ENCODE data around the gene ACACB. TPM values are rescaled to one million over a fixed set of nuclear protein-coding genes. Genes with fewer than 3 reads are reported as not detected.

ACACB gene
- total RNA-seq, 1 experiment from 2014 or later = 21.7 TPM

- Histone ChIP-seq H4K20me1 (ENCODE audit: low read length) (no peaks in the 10 kb centered on the region), H3K36me3 (ENCODE audit: low read depth, low read length) (no peaks in the 10 kb centered on the region), H2AFZ (ENCODE audit: low read length) (no peak overlapping the region), H3K4me3 (ENCODE audit: low read length) (no peak overlapping the region), H3K9ac (ENCODE audit: low read length) (no peak overlapping the region), H3K27me3 (ENCODE audit: low read length) (0 out of 2 replicates have a peak, but pooled peaks cover 3% of the 10 kb centered on the region), H3K4me1 (ENCODE audit: insufficient read depth, low read length) (no peaks in the 10 kb centered on the region), H3K79me2 (ENCODE audit: low read length) (no peaks in the 10 kb centered on the region), H3K9me2 (replicated peaks; ENCODE audit: low read length) (no peaks in the 10 kb centered on the region), H3K4me2 (ENCODE audit: low read length) (no peak overlapping the region), H3K9me3 (ENCODE audit: low read length) (no peaks in the 10 kb centered on the region), H3K27ac (ENCODE audit: low read length) (no peak overlapping the region), H3F3A (ENCODE audit: low read length, unreplicated experiment) (no peaks in the 10 kb centered on the region)
- no peak for DNase-seq
- ATAC-seq = no peak
- CTCF ChIA-PET = no interaction called here
- no TSS peak for BruUV-seq (replicated peaks)
- TF ChIP-seq EZH2phosphoT487 (IDR thresholded peaks at IDR 0.05; ENCODE audit: borderline replicate concordance, low read length) (no peak), EZH2 (IDR thresholded peaks at IDR 0.05; ENCODE audit: low read length, unreplicated experiment) (no peak), CTCF (conservative IDR thresholded peaks at IDR 0.05; ENCODE audit: low read depth, low read length) (no peak)
- POLR2A ChIA-PET (ENCODE audit: unreplicated experiment) = no interaction called here
- intact Hi-C loops (cut with micrococcal nuclease) = no loop called here
Observed at GRCh38 chr12:109287811-109288469, 171.6 kb downstream of the ACACB start.

- Histone ChIP-seq H3F3A (ENCODE audit: low read length, unreplicated experiment) (no peaks in the 10 kb centered on the region), H3K4me2 (ENCODE audit: low read length) (no peak overlapping the region), H3K27ac (ENCODE audit: low read length) (no peak overlapping the region), H4K20me1 (ENCODE audit: low read length) (no peaks in the 10 kb centered on the region), H3K9me3 (ENCODE audit: low read length) (no peaks in the 10 kb centered on the region), H3K9ac (ENCODE audit: low read length) (no peak overlapping the region), H3K27me3 (ENCODE audit: low read length) (0 out of 2 replicates have a peak, but pooled peaks cover 3% of the 10 kb centered on the region), H2AFZ (ENCODE audit: low read length) (no peak overlapping the region), H3K4me1 (ENCODE audit: insufficient read depth, low read length) (no peaks in the 10 kb centered on the region), H3K4me3 (ENCODE audit: low read length) (no peak overlapping the region), H3K36me3 (ENCODE audit: low read depth, low read length) (no peaks in the 10 kb centered on the region), H3K79me2 (ENCODE audit: low read length) (no peaks in the 10 kb centered on the region), H3K9me2 (replicated peaks; ENCODE audit: low read length) (no peaks in the 10 kb centered on the region)
- ChIA-PET CTCF (no interaction called here), POLR2A (ENCODE audit: unreplicated experiment) (no interaction called here)
- BruUV-seq (replicated peaks) = no TSS peak
- TF ChIP-seq CTCF (conservative IDR thresholded peaks at IDR 0.05; ENCODE audit: low read depth, low read length) = no peak
- no peak for TF ChIP-seq EZH2 (IDR thresholded peaks at IDR 0.05; ENCODE audit: low read length, unreplicated experiment)
- no peak for TF ChIP-seq EZH2phosphoT487 (IDR thresholded peaks at IDR 0.05; ENCODE audit: borderline replicate concordance, low read length)
- ATAC-seq = no peak
- intact Hi-C loops (cut with micrococcal nuclease) = no loop called here
- DNase-seq = no peak
Observed at GRCh38 chr12:109288571-109288970, 172.2 kb downstream of the ACACB start.

- ChIA-PET CTCF (no interaction called here), POLR2A (ENCODE audit: unreplicated experiment) (no interaction called here)
- no peaks in the 10 kb centered on the region for H3K79me2 ChIP-seq (ENCODE audit: low read length)
- TF ChIP-seq CTCF (conservative IDR thresholded peaks at IDR 0.05; ENCODE audit: low read depth, low read length) (no peak), EZH2phosphoT487 (IDR thresholded peaks at IDR 0.05; ENCODE audit: borderline replicate concordance, low read length) (no peak), EZH2 (IDR thresholded peaks at IDR 0.05; ENCODE audit: low read length, unreplicated experiment) (no peak)
- no peaks in the 10 kb centered on the region for H3K36me3 ChIP-seq (ENCODE audit: low read depth, low read length)
- intact Hi-C loops (cut with micrococcal nuclease) = no loop called here
- H3K4me3 ChIP-seq (ENCODE audit: low read length) = no peak overlapping the region
- H3K9ac ChIP-seq (ENCODE audit: low read length) = no peak overlapping the region
- no peak overlapping the region for H3K4me2 ChIP-seq (ENCODE audit: low read length)
- no peaks in the 10 kb centered on the region for H4K20me1 ChIP-seq (ENCODE audit: low read length)
- H3K27ac ChIP-seq (ENCODE audit: low read length) = no peak overlapping the region
- no peak for DNase-seq
- ATAC-seq = no peak
- H3K4me1 ChIP-seq (ENCODE audit: insufficient read depth, low read length) = no peaks in the 10 kb centered on the region
- H3K9me2 ChIP-seq (replicated peaks; ENCODE audit: low read length) = no peaks in the 10 kb centered on the region
- BruUV-seq (replicated peaks) = no TSS peak
- no peak overlapping the region for H2AFZ ChIP-seq (ENCODE audit: low read length)
- H3F3A ChIP-seq (ENCODE audit: low read length, unreplicated experiment) = no peaks in the 10 kb centered on the region
- H3K27me3 ChIP-seq (ENCODE audit: low read length) = 0 out of 2 replicates have a peak, but pooled peaks cover 3% of the 10 kb centered on the region
- no peaks in the 10 kb centered on the region for H3K9me3 ChIP-seq (ENCODE audit: low read length)
Observed at GRCh38 chr12:109289004-109289403, 172.6 kb downstream of the ACACB start.
